Right hindlimb (tissue), 1 donor: ENCODE data around the gene ROR2.

Source experiments
- DNase-seq: peaks from one replicate; pipeline ENCODE4 v3.0.0-alpha.2; 2018

ROR2 gene

DNA sequence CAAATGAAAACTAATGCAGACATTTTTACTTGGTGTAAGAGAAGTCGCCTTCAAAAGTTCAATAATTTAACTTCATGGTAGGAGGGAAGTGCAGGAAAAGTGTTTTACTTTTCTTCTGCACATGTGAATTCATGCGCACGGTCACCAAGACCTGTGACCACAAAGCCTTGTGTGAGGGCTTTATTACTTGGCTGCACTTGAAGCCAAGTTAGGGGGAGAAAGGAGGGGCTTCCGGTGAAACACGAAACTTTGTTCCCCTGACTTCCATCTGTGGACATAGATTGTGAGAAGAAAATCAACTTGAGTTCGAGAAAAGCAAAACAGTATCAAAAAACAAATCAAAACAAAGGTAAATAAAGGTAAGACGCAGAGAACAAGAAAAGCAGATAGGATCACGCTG is 239.9 kb downstream of the ROR2 start:
- DNase-seq = no peak

DNA sequence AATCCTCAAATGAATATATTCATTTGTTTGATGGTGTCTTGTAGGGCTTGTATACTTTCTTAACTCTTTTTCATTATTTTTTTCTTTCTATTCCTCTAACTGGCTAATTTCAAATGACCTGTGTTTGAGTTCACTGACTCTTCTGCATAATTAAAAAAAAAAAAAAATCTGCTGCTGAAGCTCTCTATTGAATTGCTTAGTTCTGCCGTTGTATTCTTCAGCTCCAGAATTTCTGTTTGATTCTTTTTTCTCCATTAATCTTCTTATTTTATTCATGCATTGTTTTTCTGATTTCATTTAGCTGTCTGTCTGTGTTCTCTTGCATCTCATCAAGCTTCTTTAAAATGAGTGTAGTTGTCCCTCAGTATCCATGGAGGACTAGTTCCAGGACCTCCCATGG is 244.6 kb downstream of the ROR2 start:
- DNase-seq = no peak

DNA sequence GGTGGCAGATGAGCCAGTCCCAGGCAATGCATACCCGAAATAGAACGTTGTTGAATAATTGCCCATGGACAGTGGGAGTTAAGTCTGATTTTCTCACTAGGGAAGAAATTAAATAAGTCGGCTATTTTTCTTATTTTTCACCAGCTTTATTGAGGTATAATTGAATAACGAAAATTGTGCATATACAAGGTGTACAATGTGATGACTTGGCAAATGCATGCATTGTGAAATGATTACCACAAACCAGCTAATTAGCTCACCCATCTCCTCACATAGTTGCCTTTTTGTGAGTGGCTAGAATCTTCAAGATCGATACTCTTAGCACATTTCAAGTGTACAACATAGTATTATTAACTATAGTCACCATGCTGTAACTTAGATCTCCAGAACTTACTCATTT is 249.6 kb downstream of the ROR2 start:
- DNase-seq = no peak

DNA sequence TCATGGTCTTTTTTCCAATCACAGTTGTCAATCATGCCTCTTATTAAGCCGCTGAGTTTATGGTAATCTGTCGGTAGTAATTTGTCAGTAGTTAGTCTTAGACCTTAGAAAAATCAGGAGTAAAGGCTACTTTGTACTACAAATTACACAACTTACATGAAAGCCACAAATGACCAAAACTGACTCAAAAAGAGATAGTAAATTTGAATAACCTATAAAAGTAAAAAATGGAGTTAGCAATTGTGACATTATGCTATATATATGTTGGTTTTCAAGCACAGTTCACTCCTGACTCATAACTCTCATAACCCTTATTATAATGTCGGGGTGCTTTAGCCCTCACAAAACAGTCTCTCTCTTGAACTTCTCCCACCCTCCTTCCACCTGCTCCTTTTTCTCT is 251.8 kb downstream of the ROR2 start:
- DNase-seq = no peak

DNA sequence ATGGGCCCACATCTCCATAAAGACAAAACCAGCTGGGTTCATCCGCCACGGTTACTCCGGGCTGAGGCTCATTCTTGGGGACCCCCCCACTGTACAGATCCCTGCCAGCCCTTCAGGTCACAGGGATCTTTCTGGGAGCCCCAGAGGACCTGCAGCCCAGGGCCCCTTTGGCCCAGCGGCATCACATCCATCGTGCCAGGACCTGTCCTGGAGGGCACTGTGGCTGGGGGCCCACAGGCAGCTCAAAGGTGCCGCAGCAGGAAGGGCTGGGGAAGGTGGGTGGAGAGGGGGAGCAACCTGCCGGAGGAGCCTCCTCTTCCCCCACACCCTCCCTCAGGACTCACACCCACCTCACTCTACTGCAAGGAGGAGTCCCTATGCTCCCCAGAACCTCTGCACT is 252.8 kb downstream of the ROR2 start:
- no peak for DNase-seq

DNA sequence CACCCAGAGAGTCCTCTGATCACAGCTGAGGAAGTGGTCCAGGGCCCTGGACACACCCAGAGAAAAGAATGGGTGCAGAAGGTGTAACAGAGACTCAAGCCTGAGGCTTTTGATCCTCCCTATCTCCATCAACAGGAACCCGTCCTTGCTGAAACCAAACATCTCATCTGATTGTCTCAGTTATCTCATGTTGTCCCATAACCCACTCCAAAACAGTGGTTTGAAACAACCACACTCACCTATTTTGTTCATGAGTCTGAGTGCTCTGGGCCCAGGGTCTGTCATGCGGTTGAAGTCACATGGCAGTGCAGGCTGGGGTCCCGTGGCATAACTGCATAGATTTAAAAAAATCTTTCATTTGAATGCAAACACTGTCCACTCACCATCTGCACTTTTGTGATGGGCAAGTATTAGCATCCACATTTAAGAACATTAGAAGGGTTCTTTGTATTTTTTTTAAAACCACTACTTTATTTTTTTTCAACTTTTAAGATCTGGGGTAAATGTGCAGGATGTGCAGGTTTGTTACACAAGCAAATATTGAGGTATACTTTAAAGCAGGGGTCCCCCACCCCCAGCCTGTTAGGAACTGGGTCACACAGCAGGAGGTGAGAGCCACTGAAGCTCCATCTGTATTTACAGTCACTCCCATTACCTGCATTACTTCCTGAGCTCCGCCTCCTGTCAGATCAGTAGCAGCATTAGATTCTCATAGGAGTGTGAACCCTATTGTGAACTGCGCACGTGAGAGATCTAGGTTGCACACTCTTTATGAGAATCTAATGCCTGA is 255.8 kb downstream of the ROR2 start:
- DNase-seq = no peak

DNA sequence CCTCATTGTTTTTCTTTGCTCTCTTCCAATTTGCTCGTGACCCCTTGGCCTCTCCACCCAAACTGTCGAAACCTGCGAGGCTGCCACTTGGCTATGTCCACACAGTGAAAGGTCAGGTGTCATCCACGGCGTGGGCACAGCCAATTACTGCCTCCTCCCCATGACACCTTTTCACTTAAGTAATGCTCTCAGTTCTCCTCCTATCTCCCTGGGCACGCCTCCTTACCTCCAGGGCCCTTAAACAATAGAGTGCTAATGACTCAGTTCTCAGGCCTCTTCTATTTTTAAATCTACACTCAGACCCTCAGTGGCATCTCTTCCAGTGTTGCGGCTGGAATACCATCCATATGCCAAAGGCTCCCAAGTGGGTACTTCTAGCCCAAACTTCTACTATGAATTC is 256.8 kb downstream of the ROR2 start:
- DNase-seq = no peak

DNA sequence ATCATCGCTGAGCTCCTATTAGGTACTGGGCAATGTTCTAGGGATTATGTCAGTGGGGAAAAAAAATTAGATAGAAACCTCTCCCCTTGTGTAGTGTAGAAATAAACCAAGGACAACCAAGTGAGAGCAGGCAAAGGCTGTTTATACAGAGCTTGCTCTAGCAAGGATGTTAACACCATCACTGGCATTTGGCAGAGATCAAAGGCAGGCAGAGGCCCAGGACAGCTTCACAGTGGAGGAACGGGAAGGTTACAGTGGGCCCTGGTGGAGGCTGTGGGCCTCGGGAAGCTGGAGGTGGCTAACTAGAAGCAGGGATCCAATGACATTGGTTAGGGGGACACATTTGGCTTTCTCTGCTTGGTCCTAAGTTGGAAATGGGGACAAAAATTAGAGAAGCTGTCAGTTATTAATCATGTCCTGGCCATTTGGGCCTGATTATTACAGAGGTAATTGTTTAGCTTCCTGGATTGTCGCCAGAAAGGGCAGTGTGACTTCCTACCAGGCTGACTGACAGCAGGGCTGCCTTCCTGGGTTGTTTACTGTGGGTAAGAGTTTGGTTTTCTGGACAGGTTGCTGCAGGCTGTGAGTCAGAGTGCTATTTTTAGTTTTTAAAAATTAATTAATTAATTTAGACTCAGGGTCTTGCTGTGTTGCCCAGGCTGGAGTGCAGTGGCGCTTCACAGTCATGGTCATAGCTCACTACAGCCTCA is 259.3 kb downstream of the ROR2 start:
- no peak for DNase-seq

DNA sequence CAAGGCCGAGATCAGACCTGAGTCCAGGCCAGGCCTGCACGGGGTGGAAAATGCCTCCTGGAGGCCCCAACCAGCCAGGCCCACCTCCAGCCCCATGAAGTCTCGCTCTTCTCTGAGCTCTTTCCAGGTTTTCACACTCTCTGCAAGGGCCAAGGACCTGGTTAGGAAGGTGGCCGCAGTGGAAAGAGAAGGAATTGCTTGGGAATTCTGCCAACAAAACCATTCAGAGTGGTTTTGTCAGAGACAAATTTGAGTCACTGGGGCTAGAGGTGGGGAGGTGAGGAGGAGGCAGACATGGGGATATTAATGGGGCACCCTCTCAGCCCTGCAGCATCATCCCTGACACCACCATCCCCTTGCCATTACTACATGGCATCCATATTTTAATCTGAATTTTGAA is 261.0 kb downstream of the ROR2 start:
- DNase-seq = no peak

DNA sequence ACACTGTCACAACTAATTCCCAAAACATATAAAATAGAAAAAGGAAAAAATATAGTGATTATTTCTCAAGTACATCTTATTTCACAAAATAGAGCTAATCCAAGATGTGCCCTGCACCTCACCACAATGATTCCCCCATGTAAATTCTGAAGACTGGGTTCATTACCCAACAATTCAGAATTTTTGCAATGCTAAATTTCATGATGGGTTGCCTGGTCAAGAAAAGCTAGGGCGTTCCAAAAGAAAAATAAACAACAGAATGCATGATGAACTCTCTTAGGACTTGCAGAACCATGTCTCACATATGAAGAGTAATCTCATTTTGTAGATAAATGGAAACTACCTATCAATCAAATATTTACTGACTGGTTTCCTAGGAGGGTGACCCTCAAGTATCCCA is 266.8 kb downstream of the ROR2 start:
- no peak for DNase-seq

DNA sequence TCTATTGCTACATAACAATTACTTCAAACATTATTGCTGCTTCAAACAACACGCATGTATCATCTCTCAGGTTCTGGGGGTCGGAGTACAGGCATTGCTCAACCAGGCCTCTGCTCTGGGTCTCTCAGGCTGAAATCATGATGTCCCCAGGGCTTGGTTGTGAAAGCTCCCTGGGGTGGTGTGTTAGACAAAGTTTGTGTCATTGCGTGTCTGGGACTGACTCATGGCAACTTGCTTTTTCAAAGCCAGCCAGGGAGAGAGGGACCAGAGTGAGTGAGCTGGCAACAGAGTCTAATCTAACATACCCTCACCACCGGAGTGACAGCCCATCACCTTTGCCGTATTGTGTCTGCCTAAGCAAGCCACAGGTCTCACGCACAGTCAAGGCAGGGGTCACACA is 267.2 kb downstream of the ROR2 start:
- DNase-seq = no peak

DNA sequence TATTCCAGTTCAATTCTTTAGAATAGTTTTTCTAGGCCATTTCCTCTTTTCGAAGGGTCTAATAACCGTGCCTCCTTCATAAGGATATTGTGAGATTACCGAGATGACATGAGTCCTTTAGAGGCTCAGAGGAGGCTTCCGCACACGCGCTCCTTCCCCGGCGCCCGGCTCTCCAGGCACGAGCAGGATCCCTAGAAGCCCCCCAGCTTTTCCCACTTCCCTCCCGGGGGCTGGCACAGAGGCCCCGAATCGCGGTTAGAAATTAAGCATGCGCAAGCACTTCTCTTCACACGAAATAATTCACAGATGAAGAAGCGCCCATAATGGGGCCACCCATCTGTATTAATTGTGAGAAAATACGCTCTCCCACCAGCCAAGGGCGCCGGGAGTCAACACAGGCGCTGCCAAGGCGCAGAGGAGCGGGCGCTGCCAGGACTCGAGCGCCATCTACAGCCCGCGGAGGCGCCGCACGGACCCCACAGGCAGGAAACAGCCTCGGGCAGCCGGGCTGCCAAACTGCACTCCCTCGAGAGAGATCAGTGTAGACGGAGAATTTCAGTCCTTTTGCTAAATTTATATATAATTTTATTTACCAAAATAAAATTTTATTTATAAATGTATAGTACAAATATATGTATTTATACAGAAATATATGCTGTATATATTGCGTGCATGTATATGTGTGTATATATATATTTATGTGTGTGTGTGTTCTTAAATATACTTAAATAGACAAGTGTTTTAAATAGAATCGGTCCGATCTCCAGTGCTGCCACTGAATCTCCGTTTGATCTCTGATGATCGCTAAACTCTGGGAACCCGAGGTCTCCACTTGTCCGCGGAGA is 268.3 kb downstream of the ROR2 start:
- peak; percentile 78 for DNase-seq

DNA sequence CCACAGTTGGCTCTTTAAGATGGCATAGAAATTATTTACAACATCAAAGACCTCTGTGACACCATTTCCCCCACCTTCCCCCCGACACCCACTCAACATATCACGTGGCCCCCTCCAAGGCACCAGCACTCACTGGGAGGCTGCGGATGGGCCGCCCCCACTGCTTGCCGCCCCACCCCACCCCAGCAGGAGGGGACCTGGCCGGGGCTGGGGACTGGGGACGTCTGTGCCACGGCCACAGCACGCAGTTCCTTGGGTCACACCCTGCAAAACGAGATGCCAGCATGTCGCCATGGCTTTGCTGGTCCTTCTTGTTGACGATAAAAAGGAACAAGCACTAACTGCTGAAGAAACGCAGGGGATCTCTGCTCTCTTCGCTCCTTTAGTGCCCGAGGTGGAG is 269.0 kb downstream of the ROR2 start:
- no peak for DNase-seq

DNA sequence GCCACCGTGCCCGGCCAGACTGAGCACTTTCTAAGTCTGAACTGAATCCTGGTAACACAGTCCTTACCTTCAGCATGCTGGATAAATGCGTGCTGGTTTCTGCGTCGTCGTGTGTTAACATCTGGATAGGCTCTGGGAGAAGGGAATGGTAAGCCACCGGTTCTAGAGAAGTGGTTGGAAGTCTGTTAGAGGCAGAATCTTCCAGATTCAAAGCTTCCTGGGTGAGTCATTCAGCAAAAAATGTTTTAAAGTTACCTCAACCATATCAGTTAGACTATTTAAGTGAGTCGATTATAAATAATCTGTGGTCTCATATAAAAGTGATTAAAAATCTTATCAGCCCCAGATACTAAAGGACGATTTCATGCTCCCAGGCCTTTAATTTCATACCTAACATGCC is 269.9 kb downstream of the ROR2 start:
- DNase-seq = no peak

DNA sequence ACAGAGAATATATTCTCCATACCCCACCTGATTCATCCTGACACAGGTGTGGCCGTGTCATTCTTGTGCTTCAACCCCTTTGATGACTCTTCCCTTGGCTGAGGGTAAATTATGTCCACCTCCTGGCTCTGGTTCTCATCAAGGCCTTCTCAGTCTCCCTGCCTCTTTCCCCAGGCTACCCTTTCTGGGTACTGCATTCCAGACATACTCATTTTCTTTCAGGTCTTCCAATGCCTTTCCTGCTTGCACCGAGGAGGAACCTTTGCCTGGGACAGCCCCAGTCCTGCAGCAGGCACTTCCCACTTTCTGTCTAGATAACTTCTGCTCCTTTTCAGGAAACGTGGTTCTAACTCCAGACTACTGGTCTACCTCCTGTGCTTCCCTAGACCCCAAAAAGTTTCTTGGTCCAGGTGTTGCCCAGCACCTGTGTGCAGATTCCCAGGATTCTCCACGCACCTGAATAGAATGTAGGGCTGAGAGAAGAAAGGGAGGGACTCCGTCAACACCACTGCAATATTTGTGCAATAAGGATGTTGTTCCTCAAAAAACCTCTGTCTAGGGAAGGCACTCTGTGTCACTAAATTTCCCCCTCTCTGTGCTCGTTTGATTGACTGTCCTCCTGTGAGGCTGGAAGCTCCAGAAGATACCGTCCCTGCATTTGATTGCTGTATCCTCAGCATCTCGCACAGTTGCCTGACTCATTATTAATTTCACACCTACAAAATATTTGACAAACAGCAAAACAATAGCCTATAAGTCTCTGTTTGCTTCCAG is 271.0 kb downstream of the ROR2 start:
- DNase-seq = no peak

DNA sequence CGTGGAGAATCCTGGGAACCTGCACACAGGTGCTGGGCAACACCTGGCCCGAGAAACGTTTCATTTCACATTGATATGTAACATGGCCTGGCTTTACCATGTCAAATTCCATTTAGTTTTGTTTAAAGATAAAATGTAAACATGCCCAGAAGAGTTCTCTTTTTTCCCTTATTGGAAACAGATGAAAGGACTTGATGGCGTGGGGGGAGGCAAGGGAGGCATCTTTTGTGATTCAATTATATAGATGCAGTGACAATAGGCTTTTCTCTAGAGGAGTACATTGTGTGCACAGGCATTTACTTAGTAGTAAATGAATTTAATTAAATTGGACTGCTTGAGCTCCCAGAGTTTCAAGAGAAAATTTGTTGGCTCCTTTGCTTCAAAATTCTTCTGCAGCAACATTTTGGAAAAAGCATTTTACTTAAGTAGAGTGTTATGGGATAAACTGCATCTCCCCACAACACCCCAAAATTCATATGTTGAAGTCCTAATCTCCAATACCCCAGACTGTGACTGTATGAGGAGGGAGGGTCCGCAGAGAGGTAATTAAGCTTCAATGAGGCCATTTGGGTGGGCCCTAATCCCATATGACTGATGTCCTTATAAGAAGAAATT is 272.1 kb downstream of the ROR2 start:
- no peak for DNase-seq

DNA sequence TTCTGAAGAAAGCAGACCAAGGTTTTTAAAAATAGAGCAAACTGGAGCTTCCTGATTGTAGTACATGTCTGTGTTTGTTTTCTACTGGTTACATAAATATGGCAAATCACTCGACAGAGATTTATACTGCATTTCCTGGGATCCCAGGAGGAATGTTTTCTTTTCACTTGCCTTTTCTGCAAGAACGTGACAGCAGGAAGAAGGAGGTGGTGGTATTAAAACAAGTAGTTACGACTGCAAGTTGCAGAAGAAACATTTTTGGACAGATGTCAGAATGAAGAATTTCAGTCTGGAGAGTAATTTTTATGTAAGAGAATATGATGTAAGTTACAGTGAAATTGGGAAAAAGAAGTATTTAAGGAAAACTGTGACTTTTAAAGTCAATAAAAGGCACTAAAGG is 272.7 kb downstream of the ROR2 start:
- DNase-seq = no peak

DNA sequence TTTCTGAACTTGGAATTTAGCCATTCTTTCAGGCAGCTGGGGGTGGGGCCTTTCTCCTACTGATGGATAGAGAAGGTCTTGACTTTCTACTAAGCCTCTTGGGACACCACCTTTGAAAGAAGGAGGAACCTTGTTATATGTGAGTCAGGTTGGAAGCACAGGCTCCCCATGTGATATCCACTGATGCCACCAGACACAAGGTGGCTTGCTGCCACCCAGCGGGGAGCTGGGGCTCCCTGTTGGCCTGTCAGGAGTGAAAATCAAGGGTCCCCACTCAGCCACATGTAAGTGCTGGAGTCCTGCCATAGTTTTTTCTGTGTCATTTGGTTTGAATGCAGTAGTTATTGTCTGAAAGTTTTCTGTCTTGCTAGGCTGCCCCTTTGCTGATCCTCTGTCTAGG is 274.0 kb downstream of the ROR2 start:
- no peak for DNase-seq

DNA sequence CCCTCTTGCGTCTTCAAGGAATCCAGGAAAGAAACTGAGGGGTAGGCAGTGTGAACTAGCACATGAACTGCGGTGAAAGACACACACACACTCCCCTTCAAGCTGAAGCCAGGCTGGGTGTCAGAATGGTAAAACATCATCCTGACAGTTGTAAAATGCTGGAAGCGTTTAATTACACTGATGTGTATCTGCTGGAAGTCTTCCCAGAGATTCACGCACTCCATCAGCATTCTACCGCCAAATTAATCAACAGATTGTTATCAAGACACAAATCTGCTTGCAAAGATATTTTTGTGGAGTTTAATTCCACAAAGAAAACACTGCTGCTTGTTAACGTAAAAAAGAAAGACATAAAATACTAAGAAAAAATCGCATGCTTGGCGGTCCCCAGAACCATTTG is 285.4 kb downstream of the ROR2 start:
- DNase-seq = no peak

DNA sequence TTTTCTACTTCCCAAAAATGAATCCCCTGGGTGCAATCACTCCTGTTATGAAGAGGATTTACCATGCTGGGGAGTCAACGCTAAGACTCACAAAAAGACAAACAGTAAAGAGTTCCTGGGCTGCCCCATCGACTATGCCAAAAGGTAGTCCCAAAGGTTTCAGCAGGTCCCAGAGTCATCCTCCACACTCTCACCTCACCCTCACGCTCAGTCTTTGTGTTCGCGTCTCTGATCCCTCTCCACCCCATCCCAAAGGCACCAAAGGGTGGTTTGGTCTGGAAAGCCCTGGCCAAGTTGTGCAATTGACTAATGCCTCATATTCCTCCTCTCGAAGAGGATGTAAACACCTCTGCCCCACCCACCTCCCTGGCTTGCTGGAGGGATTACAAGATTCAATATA is 286.2 kb downstream of the ROR2 start:
- no peak for DNase-seq

DNA sequence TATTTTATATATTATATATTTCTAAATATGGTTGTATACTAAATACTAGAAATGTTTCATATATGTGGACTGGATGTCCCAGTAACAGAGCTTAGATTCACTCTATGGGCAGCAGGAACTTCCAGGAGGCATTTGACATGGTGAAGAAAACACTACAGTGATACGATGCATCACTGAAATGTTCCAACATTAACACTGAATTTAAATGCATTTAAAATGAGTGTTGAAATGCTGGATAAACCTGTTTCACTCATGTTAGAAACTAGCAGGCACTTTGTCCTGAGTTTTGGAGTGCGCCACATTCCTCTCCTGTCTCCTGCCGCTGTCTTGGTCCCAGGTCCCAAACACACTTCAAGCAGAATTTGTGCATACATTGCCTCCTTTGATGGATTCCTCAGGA is 288.6 kb downstream of the ROR2 start:
- no peak for DNase-seq

DNA sequence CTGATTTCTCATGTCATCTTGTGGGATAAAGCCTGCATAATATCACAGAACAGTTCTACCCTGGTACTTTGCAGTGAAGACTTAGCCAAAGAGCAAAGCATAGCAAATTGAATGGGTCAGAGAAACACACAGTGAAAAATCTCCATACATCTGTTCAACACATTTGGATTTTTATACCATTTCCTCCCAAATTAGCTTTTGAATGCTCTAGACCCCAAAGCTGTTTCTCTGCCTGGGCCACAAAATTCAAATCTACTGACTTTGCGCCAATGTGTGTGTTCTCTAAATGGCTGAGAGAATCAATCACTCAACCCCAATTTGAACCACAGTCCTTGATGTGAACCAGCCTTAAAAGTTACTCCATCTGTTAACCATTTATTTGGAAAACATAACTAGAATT is 289.5 kb downstream of the ROR2 start:
- no peak for DNase-seq
